Skeletal muscle cell (primary cell): Measurements from ENCODE around the gene GPX4.

ENCODE experiments used
- DNase-seq: peaks from one replicate; pipeline ENCODE4 v3.0.0-alpha.2; 2010; ENCODE audit warnings: low read depth
- H3K4me3 ChIP-seq: 2 replicates; pipeline ENCODE4 v1.5.1; 2011; ENCODE audit warnings: low read depth, mild to moderate bottlenecking, control low read depth, low read length, moderate library complexity

The GPX4 gene

GRCh38 chr19:1103708-1104310, at the start of gene GPX4:
GPX4 (plus strand) TSS chr19:1103994; CDS start chr19:1104044, 50 bp downstream.
- H3K4me3 ChIP-seq, result peak within 1 kb of the TSS; percentile 70
- DNase-seq, result peak; percentile 98

GRCh38 chr19:1054102-1055027, 49.4 kb upstream of the GPX4 start:
- no peak overlapping the region for H3K4me3 ChIP-seq
- no peak for DNase-seq

- no peak for DNase-seq
- no peak overlapping the region for H3K4me3 ChIP-seq
Measured at GRCh38 chr19:1055028-1055425, 48.8 kb upstream of the GPX4 start.

- DNase-seq, result no peak
- no peak overlapping the region for H3K4me3 ChIP-seq
Measured at GRCh38 chr19:1055886-1056620, 47.7 kb upstream of the GPX4 start.

- no peak overlapping the region for H3K4me3 ChIP-seq
- DNase-seq, result peak; percentile 39
Measured at GRCh38 chr19:1057176-1057855, 46.5 kb upstream of the GPX4 start.

- no peak for DNase-seq
- no peak overlapping the region for H3K4me3 ChIP-seq
Measured at GRCh38 chr19:1058112-1058511, 45.7 kb upstream of the GPX4 start.

GRCh38 chr19:1060689-1061088, 43.1 kb upstream of the GPX4 start:
- H3K4me3 ChIP-seq, result no peak overlapping the region

GRCh38 chr19:1061987-1062386, 41.8 kb upstream of the GPX4 start:
- no peak overlapping the region for H3K4me3 ChIP-seq

More at GRCh38 chr19:1060689-1061088, 43.1 kb upstream of the GPX4 start:
- no peak for DNase-seq

GRCh38 chr19:1062387-1063029, 41.3 kb upstream of the GPX4 start:
- no peak for DNase-seq
- H3K4me3 ChIP-seq, result no peak overlapping the region

More at GRCh38 chr19:1061987-1062386, 41.8 kb upstream of the GPX4 start:
- DNase-seq, result no peak

GRCh38 chr19:1063030-1063908, 40.5 kb upstream of the GPX4 start:
- no peak overlapping the region for H3K4me3 ChIP-seq
- no peak for DNase-seq

- DNase-seq, result no peak
- H3K4me3 ChIP-seq, result no peak overlapping the region
Measured at GRCh38 chr19:1063909-1064660, 39.7 kb upstream of the GPX4 start.

- H3K4me3 ChIP-seq, result no peak overlapping the region
Measured at GRCh38 chr19:1064661-1065605, 38.9 kb upstream of the GPX4 start.

GRCh38 chr19:1065606-1066109, 38.1 kb upstream of the GPX4 start:
- H3K4me3 ChIP-seq, result no peak overlapping the region

More at GRCh38 chr19:1064661-1065605, 38.9 kb upstream of the GPX4 start:
- DNase-seq, result no peak

GRCh38 chr19:1066251-1066747, 37.5 kb upstream of the GPX4 start:
- no peak overlapping the region for H3K4me3 ChIP-seq
- DNase-seq, result no peak

More at GRCh38 chr19:1065606-1066109, 38.1 kb upstream of the GPX4 start:
- DNase-seq, result no peak

- peak within 1 kb of the TSS; percentile 36 for H3K4me3 ChIP-seq
- no peak for DNase-seq
Measured at GRCh38 chr19:1066748-1067340, 37.0 kb upstream of the GPX4 start, which contains the start of gene ARHGAP45. ARHGAP45 (plus strand) TSS chr19:1067167; CDS start chr19:1067406, 239 bp downstream.
